ENCODE results near the gene GPC6. TPM values are rescaled to one million over a fixed set of nuclear protein-coding genes. Genes with fewer than 3 reads are reported as not detected.

Gene GPC6
- total RNA-seq, 1 donor from 2014 or later: 8.4 TPM

DNA sequence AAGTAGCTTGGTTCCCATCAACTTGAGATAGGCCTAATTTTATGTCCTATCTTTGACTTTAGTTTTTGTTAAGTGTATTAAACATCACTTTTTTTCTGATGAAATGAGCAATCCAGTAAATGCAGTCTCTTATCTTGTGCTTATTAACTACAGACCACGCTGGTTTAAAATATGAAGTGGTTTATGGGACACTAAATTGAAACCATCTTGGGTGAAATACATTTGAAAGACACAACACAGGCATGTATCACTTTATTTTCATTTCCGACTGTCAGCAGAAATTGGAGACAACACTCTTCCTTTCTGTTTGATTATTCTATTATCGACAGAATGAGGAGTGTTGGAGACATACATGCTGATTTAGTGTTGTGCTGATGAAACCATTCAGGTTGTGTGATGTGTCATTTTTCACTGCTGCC is 447.7 kb downstream of the GPC6 start:
- no peaks in the 10 kb centered on the region for H3K9me3 ChIP-seq
- DNase-seq: no peak
- no peaks in the 10 kb centered on the region for H3K36me3 ChIP-seq
- no peak overlapping the region for H3K27ac ChIP-seq
- no peaks in the 10 kb centered on the region for H3K27me3 ChIP-seq
- intact Hi-C loops (cut with DNase I): no loop called here
- H3K4me3 ChIP-seq: no peak overlapping the region
- H3K4me1 ChIP-seq: no peaks in the 10 kb centered on the region
- TF ChIP-seq, protein P1, sequence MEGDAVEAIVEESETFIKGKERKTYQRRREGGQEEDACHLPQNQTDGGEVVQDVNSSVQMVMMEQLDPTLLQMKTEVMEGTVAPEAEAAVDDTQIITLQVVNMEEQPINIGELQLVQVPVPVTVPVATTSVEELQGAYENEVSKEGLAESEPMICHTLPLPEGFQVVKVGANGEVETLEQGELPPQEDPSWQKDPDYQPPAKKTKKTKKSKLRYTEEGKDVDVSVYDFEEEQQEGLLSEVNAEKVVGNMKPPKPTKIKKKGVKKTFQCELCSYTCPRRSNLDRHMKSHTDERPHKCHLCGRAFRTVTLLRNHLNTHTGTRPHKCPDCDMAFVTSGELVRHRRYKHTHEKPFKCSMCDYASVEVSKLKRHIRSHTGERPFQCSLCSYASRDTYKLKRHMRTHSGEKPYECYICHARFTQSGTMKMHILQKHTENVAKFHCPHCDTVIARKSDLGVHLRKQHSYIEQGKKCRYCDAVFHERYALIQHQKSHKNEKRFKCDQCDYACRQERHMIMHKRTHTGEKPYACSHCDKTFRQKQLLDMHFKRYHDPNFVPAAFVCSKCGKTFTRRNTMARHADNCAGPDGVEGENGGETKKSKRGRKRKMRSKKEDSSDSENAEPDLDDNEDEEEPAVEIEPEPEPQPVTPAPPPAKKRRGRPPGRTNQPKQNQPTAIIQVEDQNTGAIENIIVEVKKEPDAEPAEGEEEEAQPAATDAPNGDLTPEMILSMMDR (IDR thresholded peaks at IDR 0.05): no peak
- ATAC-seq: no peak

DNA sequence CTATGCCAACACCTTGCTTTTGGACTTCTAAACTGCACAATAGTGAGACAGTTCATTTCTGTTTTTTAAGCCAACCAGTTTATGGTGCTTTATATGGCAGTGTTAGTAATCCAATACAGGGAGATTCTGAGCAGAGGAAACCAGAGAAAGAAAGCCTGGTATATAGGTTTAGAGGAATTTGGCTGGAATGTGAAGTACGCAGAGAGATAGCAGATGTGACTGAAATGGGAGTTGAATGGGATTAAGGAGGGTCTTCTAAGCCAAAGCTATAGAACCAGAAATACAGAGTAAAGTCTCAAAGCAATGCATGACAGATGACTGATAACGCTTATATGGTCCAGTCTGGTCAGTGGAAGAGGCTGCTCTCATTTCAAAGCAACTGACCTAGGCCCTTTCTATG is 453.7 kb downstream of the GPC6 start:
- no peak for ATAC-seq
- TF ChIP-seq, protein P1 (IDR thresholded peaks at IDR 0.05): no peak
- no peak for DNase-seq
- Histone ChIP-seq H3K27me3 (no peaks in the 10 kb centered on the region), H3K9me3 (no peaks in the 10 kb centered on the region), H3K27ac (no peak overlapping the region), H3K36me3 (no peaks in the 10 kb centered on the region), H3K4me3 (no peak overlapping the region), H3K4me1 (no peaks in the 10 kb centered on the region)
- intact Hi-C loops (cut with DNase I): no loop called here

DNA sequence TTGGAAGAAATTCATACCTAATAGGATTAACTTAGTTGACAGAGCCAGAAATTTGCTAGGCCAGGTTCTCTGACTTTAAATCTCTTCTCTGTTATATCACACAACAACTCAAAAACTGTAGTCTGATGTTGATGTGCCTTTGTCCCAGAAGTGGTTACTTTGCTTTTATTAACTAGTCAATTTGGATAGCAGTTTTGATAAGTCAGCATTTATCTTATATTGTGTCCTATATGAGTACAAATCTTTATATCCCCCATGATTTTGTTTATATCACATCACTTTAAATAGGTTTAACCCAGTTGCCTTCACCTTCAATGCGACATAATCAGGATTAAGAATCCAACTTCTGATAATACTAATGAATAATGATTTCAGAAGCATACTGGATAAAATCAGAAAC is 459.3 kb downstream of the GPC6 start:
- TF ChIP-seq, protein P1 (IDR thresholded peaks at IDR 0.05): no peak
- H3K36me3 ChIP-seq: no peaks in the 10 kb centered on the region
- H3K4me1 ChIP-seq: no peaks in the 10 kb centered on the region
- ATAC-seq (no peak), DNase-seq (no peak)
- no peak overlapping the region for H3K4me3 ChIP-seq
- no peaks in the 10 kb centered on the region for H3K9me3 ChIP-seq
- intact Hi-C loops (cut with DNase I): no loop called here
- no peak overlapping the region for H3K27ac ChIP-seq
- H3K27me3 ChIP-seq: no peaks in the 10 kb centered on the region

DNA sequence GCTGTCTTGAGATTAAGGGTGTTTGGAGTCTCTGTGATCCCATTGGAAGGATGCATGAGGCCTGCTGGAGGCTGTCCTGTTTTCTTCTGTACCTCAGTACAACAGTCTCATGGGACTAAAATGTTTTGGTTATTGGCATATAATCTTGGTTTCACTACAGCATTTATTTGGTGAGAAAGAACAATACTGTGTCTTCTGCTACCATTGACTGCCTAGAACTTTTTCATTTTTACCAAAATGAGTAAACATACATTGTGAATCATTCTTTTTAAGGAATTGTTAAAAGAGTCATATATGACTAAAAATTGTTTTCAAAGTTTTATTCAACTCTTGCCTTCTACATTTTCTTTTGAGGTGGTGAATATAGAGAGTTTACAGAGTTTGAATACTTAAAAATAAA is 459.8 kb downstream of the GPC6 start:
- DNase-seq: no peak
- Histone ChIP-seq H3K27ac (no peak overlapping the region), H3K36me3 (no peaks in the 10 kb centered on the region), H3K4me3 (no peak overlapping the region), H3K4me1 (no peaks in the 10 kb centered on the region), H3K27me3 (no peaks in the 10 kb centered on the region), H3K9me3 (no peaks in the 10 kb centered on the region)
- TF ChIP-seq, protein P1 (IDR thresholded peaks at IDR 0.05): no peak
- no peak for ATAC-seq
- intact Hi-C loops (cut with DNase I): no loop called here

DNA sequence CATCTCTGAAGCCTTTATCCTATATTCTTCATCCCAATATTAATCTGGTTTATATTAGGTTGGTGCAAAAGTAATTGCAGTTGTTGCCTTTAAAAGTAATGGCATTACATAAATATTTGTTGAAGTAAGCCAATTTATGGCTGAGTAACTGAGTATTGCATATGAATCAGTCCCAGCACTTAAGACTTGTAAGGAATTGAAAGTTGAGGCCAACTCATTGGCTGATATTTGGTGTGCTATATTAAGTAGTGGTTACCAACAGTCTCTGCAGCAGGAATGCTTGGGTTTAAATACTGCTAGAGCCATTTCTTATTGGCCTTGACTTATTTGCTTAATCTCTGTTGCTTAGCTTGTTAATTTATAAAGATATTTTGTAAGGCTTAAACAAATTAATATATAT is 460.7 kb downstream of the GPC6 start:
- ATAC-seq: no peak
- Histone ChIP-seq H3K27me3 (no peaks in the 10 kb centered on the region), H3K36me3 (no peaks in the 10 kb centered on the region), H3K9me3 (no peaks in the 10 kb centered on the region), H3K4me3 (no peak overlapping the region), H3K27ac (no peak overlapping the region), H3K4me1 (no peaks in the 10 kb centered on the region)
- no peak for DNase-seq
- intact Hi-C loops (cut with DNase I): no loop called here
- TF ChIP-seq, protein P1 (IDR thresholded peaks at IDR 0.05): no peak

DNA sequence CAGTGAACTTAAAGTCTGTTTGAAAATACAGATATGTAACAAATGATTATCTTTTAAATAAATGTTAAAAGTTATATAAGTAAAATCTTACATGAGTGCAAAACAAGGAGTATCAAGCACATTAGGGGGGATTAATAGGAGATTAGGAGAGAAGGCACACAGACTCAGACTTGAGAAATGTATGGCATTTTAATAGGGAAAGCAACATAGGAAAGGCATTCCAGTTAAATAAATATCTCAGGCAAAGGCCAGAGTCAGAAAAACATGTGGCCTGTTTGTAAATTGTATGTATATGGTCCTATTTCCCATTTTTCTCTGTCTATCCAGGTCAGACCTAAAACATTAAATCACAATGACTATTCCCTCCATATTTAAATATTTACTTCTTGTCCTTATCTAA is 462.7 kb downstream of the GPC6 start:
- no peak for ATAC-seq
- Histone ChIP-seq H3K4me3 (no peak overlapping the region), H3K27me3 (no peaks in the 10 kb centered on the region), H3K36me3 (no peaks in the 10 kb centered on the region), H3K9me3 (no peaks in the 10 kb centered on the region), H3K4me1 (no peaks in the 10 kb centered on the region), H3K27ac (no peak overlapping the region)
- DNase-seq: no peak
- intact Hi-C loops (cut with DNase I): no loop called here
- TF ChIP-seq, protein P1 (IDR thresholded peaks at IDR 0.05): no peak

Data from upper lobe of right lung (tissue), 1 donor.